ENCODE results near the gene RNPEP. TPM values are rescaled to one million over a fixed set of nuclear protein-coding genes. Genes with fewer than 3 reads are reported as not detected.

Gene RNPEP

Small RNA genes lying within 50 kb of the gene (small RNA-seq; reads per million reads assigned to genes)
- gene AL691482.1 (ENCODE audit: insufficient read depth) (not detected), gene AL691482.2 (ENCODE audit: insufficient read depth) (not detected), gene MIR6740 (ENCODE audit: insufficient read depth) (not detected), gene RF00156 (ENCODE audit: insufficient read depth) (not detected)

All from mesendoderm (in vitro differentiated cells).